NCI-H1048 (cell line): ENCODE data around the gene SFXN4.
"Not testable (repeated sequence)": the region's sequence is repeated elsewhere in the genome, so short reads cannot be mapped to it uniquely, and the experiment has no call there.

Source experiments
- DNase-seq: peaks from one replicate; lab custom pipeline; 2025; lab: John Stamatoyannopoulos, UW

The SFXN4 gene

GRCh38 chr10:119190353-119190752 is 24.8 kb upstream of the SFXN4 start:
- DNase-seq, result no peak

- DNase-seq, result no peak
Observed at GRCh38 chr10:119189811-119190282, 24.3 kb upstream of the SFXN4 start.

- no peak for DNase-seq
Observed at GRCh38 chr10:119183664-119184412, 18.3 kb upstream of the SFXN4 start.

- not testable (repeated sequence) for DNase-seq
Observed at GRCh38 chr10:119180850-119181400, 15.4 kb upstream of the SFXN4 start.

GRCh38 chr10:119178372-119179119 is 13.0 kb upstream of the SFXN4 start, which contains the start of gene PRDX3:
TSS of gene PRDX3 (minus strand) at chr10:119178812. CDS start at chr10:119178790, 22 bp downstream.
- peak; percentile 90 for DNase-seq

GRCh38 chr10:119177708-119178371 is 12.3 kb upstream of the SFXN4 start:
- DNase-seq, result no peak

GRCh38 chr10:119176166-119176565 is 10.7 kb upstream of the SFXN4 start:
- no peak for DNase-seq

- DNase-seq, result no peak
Observed at GRCh38 chr10:119174109-119174508, 8.6 kb upstream of the SFXN4 start.

- DNase-seq, result no peak
Observed at GRCh38 chr10:119167041-119167440, 1.5 kb upstream of the SFXN4 start.

GRCh38 chr10:119166564-119166963 is 1.1 kb upstream of the SFXN4 start:
- no peak for DNase-seq

- no peak for DNase-seq
Observed at GRCh38 chr10:119166118-119166500, 595 bp upstream of the SFXN4 start.

GRCh38 chr10:119162452-119163092 is 2.9 kb downstream of the SFXN4 start:
- DNase-seq, result no peak

GRCh38 chr10:119161680-119162451 is 3.6 kb downstream of the SFXN4 start:
- no peak for DNase-seq

GRCh38 chr10:119159332-119159731 is 6.2 kb downstream of the SFXN4 start:
- DNase-seq, result no peak

GRCh38 chr10:119153661-119154060 is 11.9 kb downstream of the SFXN4 start:
- no peak for DNase-seq

GRCh38 chr10:119153041-119153440 is 12.5 kb downstream of the SFXN4 start:
- DNase-seq, result no peak

GRCh38 chr10:119151601-119152000 is 13.9 kb downstream of the SFXN4 start:
- DNase-seq, result not testable (repeated sequence)

- DNase-seq, result no peak
Observed at GRCh38 chr10:119149729-119150128, 15.8 kb downstream of the SFXN4 start.

GRCh38 chr10:119149157-119149556 is 16.4 kb downstream of the SFXN4 start:
- no peak for DNase-seq

GRCh38 chr10:119143657-119144056 is 21.9 kb downstream of the SFXN4 start:
- DNase-seq, result no peak
